ENCODE measurements around the gene RFTN1. TPM values are rescaled to one million over a fixed set of nuclear protein-coding genes. Genes with fewer than 3 reads are reported as not detected.

RFTN1 gene
- total RNA-seq, 1 experiment from 2014 or later = 2.2 TPM

DNA sequence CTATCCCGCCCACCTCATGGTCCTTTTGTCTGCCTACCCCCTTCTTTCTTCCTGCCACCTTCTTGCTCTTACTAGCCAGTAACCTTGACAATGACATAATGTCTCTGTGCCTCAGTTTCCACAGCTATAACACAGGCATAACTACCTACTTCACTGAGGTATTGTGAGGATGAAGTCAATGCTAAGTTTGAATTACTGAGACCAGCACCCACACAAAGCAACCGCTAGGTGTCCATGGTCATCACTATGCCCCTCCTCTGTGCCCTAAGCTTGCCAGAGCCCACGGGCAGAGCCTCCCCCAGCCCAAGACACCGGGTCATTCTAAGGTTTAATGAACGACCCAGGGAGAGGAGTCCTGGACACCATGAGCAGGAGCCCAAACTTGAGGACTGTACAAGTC lies 146.9 kb downstream of the RFTN1 start:
- Histone ChIP-seq H2BK20ac (ENCODE audit: low read depth, low read length, poor library complexity, severe bottlenecking) (no peak overlapping the region), H2BK12ac (ENCODE audit: insufficient read length, low read depth, low read length) (no peak overlapping the region), H3K56ac (ENCODE audit: insufficient read length, low read depth, low read length) (no peak overlapping the region), H3K14ac (ENCODE audit: insufficient read depth, low read length) (no peak overlapping the region), H3K9me3 (ENCODE audit: control insufficient read depth, low read depth, low read length) (no peaks in the 10 kb centered on the region), H2BK120ac (ENCODE audit: low read depth, low read length, poor library complexity, severe bottlenecking) (no peak overlapping the region), H4K8ac (replicated peaks; ENCODE audit: insufficient read length, low read depth, low read length) (no peak overlapping the region), H3K9ac (ENCODE audit: extremely low read depth, insufficient read length, low read length) (no peak overlapping the region), H3K4me1 (ENCODE audit: insufficient read depth, low read length) (peaks cover 4% of the 10 kb centered on the region), H3K23me2 (ENCODE audit: insufficient read length, low read depth, low read length, poor library complexity, severe bottlenecking) (no peaks in the 10 kb centered on the region), H3T11ph (ENCODE audit: low read length) (no peak overlapping the region), H3K27me3 (ENCODE audit: insufficient read depth, low read length) (no peaks in the 10 kb centered on the region), H2BK5ac (ENCODE audit: insufficient read length, low read length) (no peak overlapping the region), H4K20me1 (ENCODE audit: control insufficient read depth, insufficient read depth, insufficient read length) (no peaks in the 10 kb centered on the region), H2AK5ac (ENCODE audit: insufficient read length, low read length) (no peak overlapping the region), H3K79me2 (ENCODE audit: insufficient read depth, low read length) (no peaks in the 10 kb centered on the region), H3K23ac (ENCODE audit: insufficient read length, low read depth, low read length) (no peak overlapping the region), H2BK15ac (ENCODE audit: low read depth, low read length) (no peak overlapping the region), H3K4me2 (ENCODE audit: insufficient read depth, insufficient read length, low read length) (no peak overlapping the region), H3K18ac (ENCODE audit: insufficient read length, low read depth, low read length) (no peak overlapping the region), H4K5ac (ENCODE audit: insufficient read length, low read depth, low read length) (no peak overlapping the region), H3K4ac (ENCODE audit: low read depth, low read length) (no peak overlapping the region), H4K91ac (ENCODE audit: insufficient read length, low read depth, low read length) (no peak overlapping the region), H3K79me1 (ENCODE audit: insufficient read depth, low read depth, low read length, poor library complexity, severe bottlenecking) (no peaks in the 10 kb centered on the region), H2AFZ (ENCODE audit: low read length) (no peak overlapping the region), H3K27ac (ENCODE audit: insufficient read length, low read depth, low read length) (no peak overlapping the region)
- Mint-ChIP-seq H3K27ac (peak overlapping the region in 1 of 3 experiments; percentile 73; a peak in 1 of 7 replicates), H3K36me3 (ENCODE audit: insufficient read depth in 1 of 3, low read depth in 3 of 3) (no peaks in the 10 kb centered on the region), H3K4me3 (no peak overlapping the region), H3K27me3 (ENCODE audit: low read depth) (no peaks in the 10 kb centered on the region), H3K4me1 (peaks cover 27 to 29% of the 10 kb centered on the region in 2 experiments), H3K9me3 (no peaks in the 10 kb centered on the region; a peak in 1 of 5 replicates)
- TF ChIP-seq, protein P1, sequence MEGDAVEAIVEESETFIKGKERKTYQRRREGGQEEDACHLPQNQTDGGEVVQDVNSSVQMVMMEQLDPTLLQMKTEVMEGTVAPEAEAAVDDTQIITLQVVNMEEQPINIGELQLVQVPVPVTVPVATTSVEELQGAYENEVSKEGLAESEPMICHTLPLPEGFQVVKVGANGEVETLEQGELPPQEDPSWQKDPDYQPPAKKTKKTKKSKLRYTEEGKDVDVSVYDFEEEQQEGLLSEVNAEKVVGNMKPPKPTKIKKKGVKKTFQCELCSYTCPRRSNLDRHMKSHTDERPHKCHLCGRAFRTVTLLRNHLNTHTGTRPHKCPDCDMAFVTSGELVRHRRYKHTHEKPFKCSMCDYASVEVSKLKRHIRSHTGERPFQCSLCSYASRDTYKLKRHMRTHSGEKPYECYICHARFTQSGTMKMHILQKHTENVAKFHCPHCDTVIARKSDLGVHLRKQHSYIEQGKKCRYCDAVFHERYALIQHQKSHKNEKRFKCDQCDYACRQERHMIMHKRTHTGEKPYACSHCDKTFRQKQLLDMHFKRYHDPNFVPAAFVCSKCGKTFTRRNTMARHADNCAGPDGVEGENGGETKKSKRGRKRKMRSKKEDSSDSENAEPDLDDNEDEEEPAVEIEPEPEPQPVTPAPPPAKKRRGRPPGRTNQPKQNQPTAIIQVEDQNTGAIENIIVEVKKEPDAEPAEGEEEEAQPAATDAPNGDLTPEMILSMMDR (conservative IDR thresholded peaks at IDR 0.05) = peak; percentile 73
- DNase-seq = peak; percentile 43
- no CpG with 5 or more reads among the region's 5 CpGs for WGBS (ENCODE audit: extremely low coverage, insufficient read length, low lambda C conversion rate)
